ENCODE measurements around the gene TMEM74B. TPM values are rescaled to one million over a fixed set of nuclear protein-coding genes. Genes with fewer than 3 reads are reported as not detected.

The TMEM74B gene
- total RNA-seq, 1 donor from 2014 or later, result 0.36 TPM

- no peak overlapping the region for H3K27ac Mint-ChIP-seq
- no peaks in the 10 kb centered on the region for H3K9me3 Mint-ChIP-seq
- peaks cover 30% of the 10 kb centered on the region for H3K27me3 Mint-ChIP-seq (ENCODE audit: insufficient read depth)
- no peak for DNase-seq (ENCODE audit: low spot score)
- H3K4me3 Mint-ChIP-seq, result no peak overlapping the region
- no peaks in the 10 kb centered on the region for H3K36me3 Mint-ChIP-seq (ENCODE audit: low read depth)
- peaks cover 6% of the 10 kb centered on the region for H3K4me1 Mint-ChIP-seq (ENCODE audit: low read depth)
- intact Hi-C loops (cut with micrococcal nuclease), result loop anchor here (1.0 to 10.0 kb wide), 4 partner anchors 27 to 211 kb away; partner anchors contain the start of gene PSMF1
Observed at GRCh38 chr20:1185316-1185741, 548 bp upstream of the TMEM74B start.

- Mint-ChIP-seq H3K4me3 (peak overlapping the region; percentile 76), H3K4me1 (ENCODE audit: low read depth) (peaks cover 6% of the 10 kb centered on the region), H3K27ac (no peak overlapping the region), H3K27me3 (ENCODE audit: insufficient read depth) (peaks cover 24% of the 10 kb centered on the region), H3K9me3 (no peaks in the 10 kb centered on the region), H3K36me3 (ENCODE audit: low read depth) (no peaks in the 10 kb centered on the region)
- no peak for DNase-seq (ENCODE audit: low spot score)
- intact Hi-C loops (cut with micrococcal nuclease), result loop anchor here (2.0 to 10.0 kb wide), 2 partner anchors 29 to 209 kb away; no protein-coding TSS in a partner anchor
Observed at GRCh38 chr20:1184260-1184637, 532 bp downstream of the TMEM74B start.

- no peaks in the 10 kb centered on the region for H3K9me3 Mint-ChIP-seq
- peaks cover 24% of the 10 kb centered on the region for H3K27me3 Mint-ChIP-seq (ENCODE audit: insufficient read depth)
- peaks cover 6% of the 10 kb centered on the region for H3K4me1 Mint-ChIP-seq (ENCODE audit: low read depth)
- intact Hi-C loops (cut with micrococcal nuclease), result loop anchor here (10.0 kb wide), 1 partner anchor 208 kb away; no protein-coding TSS in a partner anchor
- H3K4me3 Mint-ChIP-seq, result no peak overlapping the region
- H3K36me3 Mint-ChIP-seq (ENCODE audit: low read depth), result no peaks in the 10 kb centered on the region
- no peak overlapping the region for H3K27ac Mint-ChIP-seq
- no peak for DNase-seq (ENCODE audit: low spot score)
Observed at GRCh38 chr20:1183153-1183552, 1.6 kb downstream of the TMEM74B start.

GRCh38 chr20:1182106-1182505, 2.7 kb downstream of the TMEM74B start:
- intact Hi-C loops (cut with micrococcal nuclease), result loop anchor here (10.0 kb wide), 1 partner anchor 207 kb away; no protein-coding TSS in a partner anchor
- no peak for DNase-seq (ENCODE audit: low spot score)
- H3K4me1 Mint-ChIP-seq (ENCODE audit: low read depth), result peaks cover 6% of the 10 kb centered on the region
- H3K9me3 Mint-ChIP-seq, result no peaks in the 10 kb centered on the region
- no peak overlapping the region for H3K27ac Mint-ChIP-seq
- no peak overlapping the region for H3K4me3 Mint-ChIP-seq
- H3K36me3 Mint-ChIP-seq (ENCODE audit: low read depth), result peaks cover 2% of the 10 kb centered on the region
- H3K27me3 Mint-ChIP-seq (ENCODE audit: insufficient read depth), result peaks cover 24% of the 10 kb centered on the region

- Mint-ChIP-seq H3K36me3 (ENCODE audit: low read depth) (peaks cover 2% of the 10 kb centered on the region), H3K27ac (no peak overlapping the region), H3K4me1 (ENCODE audit: low read depth) (peaks cover 6% of the 10 kb centered on the region), H3K27me3 (ENCODE audit: insufficient read depth) (peaks cover 21% of the 10 kb centered on the region), H3K9me3 (no peaks in the 10 kb centered on the region), H3K4me3 (no peak overlapping the region)
- DNase-seq (ENCODE audit: low spot score), result no peak
- intact Hi-C loops (cut with micrococcal nuclease), result loop anchor here (10.0 kb wide), 1 partner anchor 206 kb away; no protein-coding TSS in a partner anchor
Observed at GRCh38 chr20:1180949-1181348, 3.8 kb downstream of the TMEM74B start.

- H3K36me3 Mint-ChIP-seq (ENCODE audit: low read depth), result peaks cover 4% of the 10 kb centered on the region
- H3K27me3 Mint-ChIP-seq (ENCODE audit: insufficient read depth), result peaks cover 7% of the 10 kb centered on the region
- H3K9me3 Mint-ChIP-seq, result no peaks in the 10 kb centered on the region
- intact Hi-C loops (cut with micrococcal nuclease), result no loop called here
- no peak for DNase-seq (ENCODE audit: low spot score)
- H3K4me1 Mint-ChIP-seq (ENCODE audit: low read depth), result no peaks in the 10 kb centered on the region
- H3K4me3 Mint-ChIP-seq, result no peak overlapping the region
- no peak overlapping the region for H3K27ac Mint-ChIP-seq
Observed at GRCh38 chr20:1178623-1179022, 6.2 kb downstream of the TMEM74B start.

- Mint-ChIP-seq H3K36me3 (ENCODE audit: low read depth) (peaks cover 6% of the 10 kb centered on the region), H3K27me3 (ENCODE audit: insufficient read depth) (peaks cover 3% of the 10 kb centered on the region), H3K27ac (no peak overlapping the region), H3K4me1 (ENCODE audit: low read depth) (no peaks in the 10 kb centered on the region), H3K4me3 (no peak overlapping the region), H3K9me3 (no peaks in the 10 kb centered on the region)
- no peak for DNase-seq (ENCODE audit: low spot score)
- intact Hi-C loops (cut with micrococcal nuclease), result no loop called here
Observed at GRCh38 chr20:1178103-1178502, 6.7 kb downstream of the TMEM74B start.

- Mint-ChIP-seq H3K9me3 (no peaks in the 10 kb centered on the region), H3K4me1 (ENCODE audit: low read depth) (no peaks in the 10 kb centered on the region), H3K4me3 (no peak overlapping the region), H3K36me3 (ENCODE audit: low read depth) (peaks cover 6% of the 10 kb centered on the region), H3K27me3 (ENCODE audit: insufficient read depth) (peaks cover 3% of the 10 kb centered on the region), H3K27ac (no peak overlapping the region)
- intact Hi-C loops (cut with micrococcal nuclease), result no loop called here
- no peak for DNase-seq (ENCODE audit: low spot score)
Observed at GRCh38 chr20:1177680-1178079, 7.1 kb downstream of the TMEM74B start.

GRCh38 chr20:1174787-1175186, 10.0 kb downstream of the TMEM74B start:
- H3K27ac Mint-ChIP-seq, result no peak overlapping the region
- DNase-seq (ENCODE audit: low spot score), result no peak
- no peak overlapping the region for H3K4me3 Mint-ChIP-seq
- no peaks in the 10 kb centered on the region for H3K9me3 Mint-ChIP-seq
- peaks cover 23% of the 10 kb centered on the region for H3K36me3 Mint-ChIP-seq (ENCODE audit: low read depth)
- H3K27me3 Mint-ChIP-seq (ENCODE audit: insufficient read depth), result no peaks in the 10 kb centered on the region
- H3K4me1 Mint-ChIP-seq (ENCODE audit: low read depth), result no peaks in the 10 kb centered on the region
- intact Hi-C loops (cut with micrococcal nuclease), result no loop called here

GRCh38 chr20:1173698-1174097, 11.1 kb downstream of the TMEM74B start:
- no peaks in the 10 kb centered on the region for H3K27me3 Mint-ChIP-seq (ENCODE audit: insufficient read depth)
- DNase-seq (ENCODE audit: low spot score), result no peak
- no peak overlapping the region for H3K27ac Mint-ChIP-seq
- H3K36me3 Mint-ChIP-seq (ENCODE audit: low read depth), result peaks cover 30% of the 10 kb centered on the region
- no peak overlapping the region for H3K4me3 Mint-ChIP-seq
- intact Hi-C loops (cut with micrococcal nuclease), result no loop called here
- H3K4me1 Mint-ChIP-seq (ENCODE audit: low read depth), result no peaks in the 10 kb centered on the region
- no peaks in the 10 kb centered on the region for H3K9me3 Mint-ChIP-seq

GRCh38 chr20:1171461-1172093, 13.2 kb downstream of the TMEM74B start:
- Mint-ChIP-seq H3K4me1 (ENCODE audit: low read depth) (no peaks in the 10 kb centered on the region), H3K9me3 (no peaks in the 10 kb centered on the region), H3K4me3 (no peak overlapping the region), H3K27me3 (ENCODE audit: insufficient read depth) (no peaks in the 10 kb centered on the region), H3K27ac (no peak overlapping the region), H3K36me3 (ENCODE audit: low read depth) (peaks cover 43% of the 10 kb centered on the region)
- no peak for DNase-seq (ENCODE audit: low spot score)
- intact Hi-C loops (cut with micrococcal nuclease), result no loop called here

GRCh38 chr20:1169224-1169623, 15.6 kb downstream of the TMEM74B start:
- no peak overlapping the region for H3K27ac Mint-ChIP-seq
- intact Hi-C loops (cut with micrococcal nuclease), result no loop called here
- H3K4me1 Mint-ChIP-seq (ENCODE audit: low read depth), result no peaks in the 10 kb centered on the region
- H3K36me3 Mint-ChIP-seq (ENCODE audit: low read depth), result peaks cover 61% of the 10 kb centered on the region
- H3K4me3 Mint-ChIP-seq, result no peak overlapping the region
- H3K27me3 Mint-ChIP-seq (ENCODE audit: insufficient read depth), result no peaks in the 10 kb centered on the region
- H3K9me3 Mint-ChIP-seq, result no peaks in the 10 kb centered on the region
- DNase-seq (ENCODE audit: low spot score), result no peak

GRCh38 chr20:1166948-1167720, 17.6 kb downstream of the TMEM74B start:
- Mint-ChIP-seq H3K9me3 (no peaks in the 10 kb centered on the region), H3K27ac (no peak overlapping the region), H3K36me3 (ENCODE audit: low read depth) (peaks cover 55% of the 10 kb centered on the region)

More at GRCh38 chr20:1166948-1167720, 17.6 kb downstream of the TMEM74B start:
- DNase-seq (ENCODE audit: low spot score), result no peak
- H3K27me3 Mint-ChIP-seq (ENCODE audit: insufficient read depth), result no peaks in the 10 kb centered on the region
- no peaks in the 10 kb centered on the region for H3K4me1 Mint-ChIP-seq (ENCODE audit: low read depth)
- intact Hi-C loops (cut with micrococcal nuclease), result no loop called here
- no peak overlapping the region for H3K4me3 Mint-ChIP-seq
